Upper lobe of left lung (tissue), 4 donors: ENCODE measurements around the gene APOA4.

ENCODE experiments used
- CTCF ChIP-seq, 6 experiments: fragments of 450-650 bp in 4 of 6; fragments of 200-600 bp in 2 of 6; sonication (generic) in 2 of 6; IDR thresholded peaks; one replicate each; pipeline ENCODE4 v1.5.1; 2016 to 2019; ENCODE audit warnings: antibody characterized with exemption in 6 of 6
- EP300 ChIP-seq, 4 donors: sonication (generic); formaldehyde crosslinking; IDR thresholded peaks; one replicate each; pipeline ENCODE4 v1.5.1; 2017; ENCODE audit warnings: antibody characterized with exemption in 4 of 4, control low read depth in 2 of 4

DNA sequence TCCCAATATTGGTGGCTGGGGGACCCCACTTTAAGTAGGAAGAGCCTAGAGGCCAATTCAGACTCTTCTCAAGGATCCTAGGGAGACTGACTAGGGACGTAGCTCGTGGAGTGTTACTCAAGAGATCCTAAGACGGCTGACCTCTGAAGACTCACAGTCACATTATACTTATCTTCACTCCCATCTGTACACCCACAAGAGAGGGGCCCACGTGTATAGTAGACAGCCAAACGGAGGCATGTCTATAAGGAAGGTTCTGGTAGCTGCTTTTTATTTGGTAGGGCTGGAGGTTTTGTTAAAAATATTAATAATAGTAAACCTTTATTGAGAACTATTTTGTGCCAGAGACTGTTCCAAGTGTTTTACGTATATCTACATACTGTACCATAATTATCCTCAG is 37.2 kb upstream of the APOA4 start:
- TF ChIP-seq CTCF (IDR thresholded peaks at IDR 0.05) (no peak), EP300 (IDR thresholded peaks at IDR 0.05) (no peak)
